WERI-Rb-1 (cell line): Measurements from ENCODE around the gene PM20D1.
"Not testable (repeated sequence)": the region's sequence is repeated elsewhere in the genome, so short reads cannot be mapped to it uniquely, and the experiment has no call there.

ENCODE experiments used
- DNase-seq: peaks from one replicate; pipeline ENCODE4 v3.0.0-alpha.2; 2020
- H3K27ac ChIP-seq: fragments of 250-450 bp; sonication (Bioruptor Pico); 2 replicates; pipeline ENCODE4 v1.5.1; 2020; ENCODE audit warnings: mild to moderate bottlenecking, moderate library complexity
- H3K27me3 ChIP-seq: fragments of 250-450 bp; sonication (Bioruptor Pico); 2 replicates; pipeline ENCODE4 v1.5.1; 2021; ENCODE audit warnings: mild to moderate bottlenecking, low read depth, moderate library complexity; ENCODE audit not compliant: insufficient read depth, severe bottlenecking
- H3K36me3 ChIP-seq: fragments of 250-450 bp; sonication (Bioruptor Pico); 2 replicates; pipeline ENCODE4 v1.5.1; 2020; ENCODE audit warnings: mild to moderate bottlenecking, moderate library complexity
- H3K4me3 ChIP-seq: 2 replicates; pipeline ENCODE4 v1.5.1; 2011; ENCODE audit warnings: low read depth, mild to moderate bottlenecking, control low read depth, low read length
- H3K9me3 ChIP-seq: fragments of 250-450 bp; sonication (Bioruptor Pico); 2 replicates; pipeline ENCODE4 v1.5.1; 2021; ENCODE audit warnings: mild to moderate bottlenecking, moderate library complexity; ENCODE audit not compliant: severe bottlenecking
- TF ChIP-seq, protein P1 (sequence below): IDR thresholded peaks from 2 replicates; pipeline ENCODE4 v1.5.1; 2011; ENCODE audit warnings: low read depth, mild to moderate bottlenecking, control low read depth, inconsistent platforms, low read length

The PM20D1 gene, protein sequence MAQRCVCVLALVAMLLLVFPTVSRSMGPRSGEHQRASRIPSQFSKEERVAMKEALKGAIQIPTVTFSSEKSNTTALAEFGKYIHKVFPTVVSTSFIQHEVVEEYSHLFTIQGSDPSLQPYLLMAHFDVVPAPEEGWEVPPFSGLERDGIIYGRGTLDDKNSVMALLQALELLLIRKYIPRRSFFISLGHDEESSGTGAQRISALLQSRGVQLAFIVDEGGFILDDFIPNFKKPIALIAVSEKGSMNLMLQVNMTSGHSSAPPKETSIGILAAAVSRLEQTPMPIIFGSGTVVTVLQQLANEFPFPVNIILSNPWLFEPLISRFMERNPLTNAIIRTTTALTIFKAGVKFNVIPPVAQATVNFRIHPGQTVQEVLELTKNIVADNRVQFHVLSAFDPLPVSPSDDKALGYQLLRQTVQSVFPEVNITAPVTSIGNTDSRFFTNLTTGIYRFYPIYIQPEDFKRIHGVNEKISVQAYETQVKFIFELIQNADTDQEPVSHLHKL

DNA sequence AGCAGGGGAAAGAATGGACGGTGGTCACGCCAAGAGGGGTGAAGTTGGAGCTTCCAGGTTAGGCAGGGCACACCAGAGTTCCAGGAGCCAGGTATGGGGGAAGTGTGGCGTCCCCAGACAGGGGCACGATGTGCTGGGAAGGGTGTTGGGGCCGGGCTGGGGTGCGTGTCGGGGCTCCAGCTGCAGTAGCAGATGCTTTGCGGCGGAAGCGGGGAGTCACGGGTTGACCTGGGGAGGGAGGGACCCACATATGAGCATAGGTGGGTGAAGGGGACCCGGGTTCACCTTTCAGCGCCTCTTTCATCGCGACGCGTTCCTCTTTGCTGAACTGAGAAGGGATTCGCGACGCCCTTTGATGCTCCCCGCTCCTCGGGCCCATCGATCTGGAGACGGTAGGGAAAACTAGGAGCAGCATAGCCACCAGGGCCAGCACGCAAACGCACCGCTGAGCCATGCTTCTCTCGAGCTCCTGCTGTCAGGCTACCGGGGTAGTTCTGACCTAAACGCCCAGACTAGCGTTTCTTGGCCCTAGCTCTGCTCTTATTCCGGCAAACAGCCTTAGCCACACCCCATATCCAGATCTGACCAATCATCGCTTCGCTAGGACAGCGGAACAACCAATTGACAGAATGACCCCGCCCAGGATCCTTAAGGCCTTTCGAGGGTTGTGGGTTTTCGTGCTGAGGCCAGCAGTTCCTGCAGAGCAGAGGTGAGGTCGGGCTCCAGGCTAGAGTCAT is at the start of gene PM20D1:
PM20D1 (minus strand) TSS at position 514 of the 737 bp plus-strand sequence; CDS start at position 454, 60 bp downstream.
- H3K9me3 ChIP-seq: peaks cover 7% of the 10 kb centered on the region
- H3K27ac ChIP-seq: no peak within 1 kb of the TSS
- H3K36me3 ChIP-seq: no peaks in the 10 kb centered on the region
- no peaks in the 10 kb centered on the region for H3K27me3 ChIP-seq
- DNase-seq: no peak
- no peak within 1 kb of the TSS for H3K4me3 ChIP-seq
- TF ChIP-seq, protein P1, sequence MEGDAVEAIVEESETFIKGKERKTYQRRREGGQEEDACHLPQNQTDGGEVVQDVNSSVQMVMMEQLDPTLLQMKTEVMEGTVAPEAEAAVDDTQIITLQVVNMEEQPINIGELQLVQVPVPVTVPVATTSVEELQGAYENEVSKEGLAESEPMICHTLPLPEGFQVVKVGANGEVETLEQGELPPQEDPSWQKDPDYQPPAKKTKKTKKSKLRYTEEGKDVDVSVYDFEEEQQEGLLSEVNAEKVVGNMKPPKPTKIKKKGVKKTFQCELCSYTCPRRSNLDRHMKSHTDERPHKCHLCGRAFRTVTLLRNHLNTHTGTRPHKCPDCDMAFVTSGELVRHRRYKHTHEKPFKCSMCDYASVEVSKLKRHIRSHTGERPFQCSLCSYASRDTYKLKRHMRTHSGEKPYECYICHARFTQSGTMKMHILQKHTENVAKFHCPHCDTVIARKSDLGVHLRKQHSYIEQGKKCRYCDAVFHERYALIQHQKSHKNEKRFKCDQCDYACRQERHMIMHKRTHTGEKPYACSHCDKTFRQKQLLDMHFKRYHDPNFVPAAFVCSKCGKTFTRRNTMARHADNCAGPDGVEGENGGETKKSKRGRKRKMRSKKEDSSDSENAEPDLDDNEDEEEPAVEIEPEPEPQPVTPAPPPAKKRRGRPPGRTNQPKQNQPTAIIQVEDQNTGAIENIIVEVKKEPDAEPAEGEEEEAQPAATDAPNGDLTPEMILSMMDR: no peak

DNA sequence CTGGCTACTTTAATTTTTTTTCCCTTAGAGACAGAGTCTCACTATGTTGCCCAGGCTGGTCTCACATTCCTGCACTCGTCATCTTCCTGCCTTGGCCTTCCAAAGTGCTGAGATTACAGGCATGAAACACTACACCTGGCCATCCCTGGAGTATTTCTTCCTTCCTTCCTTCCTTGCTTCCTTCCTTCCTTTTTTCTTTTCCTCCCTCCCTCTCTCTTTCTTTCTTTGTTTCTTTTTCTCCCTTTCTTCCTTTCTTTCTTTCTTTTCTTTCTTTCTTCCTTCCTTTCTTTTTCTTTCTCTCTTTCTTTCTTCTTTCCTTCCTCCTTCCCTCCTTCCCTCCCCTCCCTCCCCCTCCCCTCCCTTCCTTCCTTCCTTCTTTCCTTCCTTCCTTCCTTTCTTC is 46.4 kb upstream of the PM20D1 start:
- no peaks in the 10 kb centered on the region for H3K27me3 ChIP-seq
- TF ChIP-seq, protein P1: no peak
- no peak for DNase-seq
- H3K27ac ChIP-seq: no peak overlapping the region
- H3K9me3 ChIP-seq: peaks cover 3% of the 10 kb centered on the region
- no peak overlapping the region for H3K4me3 ChIP-seq
- H3K36me3 ChIP-seq: no peaks in the 10 kb centered on the region

DNA sequence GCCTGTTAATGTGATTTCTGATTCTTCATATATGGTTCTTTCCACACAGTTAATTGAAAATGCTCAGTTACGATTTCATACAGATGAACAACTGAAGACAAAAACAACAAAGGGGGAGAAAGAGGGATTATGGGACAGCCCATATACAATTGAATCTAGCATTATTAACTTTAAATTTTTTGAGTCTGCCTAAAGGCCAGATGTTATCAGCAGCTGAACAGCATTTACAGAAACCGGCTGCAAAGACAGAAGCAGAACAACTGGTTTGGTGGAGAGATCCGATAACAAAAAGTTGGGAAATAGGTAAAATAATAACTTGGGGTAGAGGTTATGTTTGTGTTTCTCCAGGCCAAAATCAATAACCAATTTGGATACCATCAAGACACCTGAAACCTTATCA is 44.2 kb upstream of the PM20D1 start:
- H3K4me3 ChIP-seq, H3K36me3 ChIP-seq, DNase-seq, H3K27ac ChIP-seq, H3K27me3 ChIP-seq, H3K9me3 ChIP-seq: not testable (repeated sequence)

DNA sequence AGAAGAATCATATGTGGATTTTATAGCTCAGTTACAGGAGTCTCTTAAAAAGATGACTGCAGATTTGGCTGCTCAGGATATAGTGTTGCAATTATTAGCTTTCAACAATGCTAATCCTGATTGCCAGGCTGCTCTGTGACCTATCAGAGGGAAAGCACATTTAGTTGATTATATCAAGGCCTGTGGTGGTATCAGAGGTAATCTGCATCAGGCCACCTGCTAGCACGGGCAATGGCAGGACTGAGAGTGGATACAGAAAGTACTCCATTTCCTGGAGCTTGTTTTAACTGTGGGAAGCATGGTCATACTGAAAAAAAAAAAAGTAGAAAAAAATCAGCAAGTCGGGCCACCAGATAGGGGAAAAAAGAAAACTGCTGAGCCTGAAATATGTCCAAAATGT is 42.2 kb upstream of the PM20D1 start:
- not testable (repeated sequence) for H3K9me3 ChIP-seq

DNA sequence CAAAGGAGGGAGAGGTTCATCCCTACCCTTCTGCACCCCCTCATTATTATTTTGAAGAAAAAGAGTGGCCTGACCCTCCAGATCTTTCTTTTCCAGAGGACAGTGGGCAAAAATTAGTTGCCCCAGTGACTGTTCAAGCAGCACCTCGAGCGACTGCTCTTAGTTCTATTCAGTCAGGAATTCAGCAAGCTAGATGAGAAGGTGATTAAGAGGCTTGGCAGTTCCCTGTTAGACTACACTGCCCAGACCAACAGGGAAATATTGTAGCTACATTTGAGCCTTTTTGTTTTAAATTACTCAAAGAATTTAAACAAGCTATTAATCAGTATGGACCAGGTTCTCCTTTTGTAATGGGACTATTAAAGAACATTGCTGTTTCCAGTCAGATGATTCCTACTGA is 41.5 kb upstream of the PM20D1 start:
- H3K27ac ChIP-seq, DNase-seq, H3K4me3 ChIP-seq, H3K36me3 ChIP-seq, H3K9me3 ChIP-seq, H3K27me3 ChIP-seq: not testable (repeated sequence)

More for the DNA sequence above, 42.2 kb upstream of the PM20D1 start:
- DNase-seq: peak; percentile 92
- not testable (repeated sequence) for H3K36me3 ChIP-seq, H3K4me3 ChIP-seq, H3K27me3 ChIP-seq
- peak overlapping the region; percentile 50 for H3K27ac ChIP-seq

DNA sequence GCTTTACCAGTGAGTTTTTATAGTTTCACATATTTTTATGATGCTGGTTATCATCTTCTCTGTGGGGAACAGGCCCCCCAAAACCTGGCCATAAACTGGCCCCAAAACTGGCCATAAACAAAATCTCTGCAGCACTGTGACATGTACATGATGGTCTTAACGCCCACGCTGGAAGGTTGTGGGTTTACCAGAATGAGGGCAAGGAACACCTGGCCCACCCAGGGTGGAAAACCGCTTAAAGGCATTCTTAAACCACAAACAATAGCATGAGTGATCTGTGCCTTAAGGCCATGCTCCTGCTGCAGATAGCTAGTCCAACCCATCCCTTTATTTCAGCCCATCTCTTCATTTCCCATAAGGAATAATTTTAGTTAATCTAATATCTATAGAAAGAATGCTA is 40.7 kb upstream of the PM20D1 start:
- not testable (repeated sequence) for H3K9me3 ChIP-seq, H3K36me3 ChIP-seq, H3K27ac ChIP-seq, H3K27me3 ChIP-seq, H3K4me3 ChIP-seq, DNase-seq

DNA sequence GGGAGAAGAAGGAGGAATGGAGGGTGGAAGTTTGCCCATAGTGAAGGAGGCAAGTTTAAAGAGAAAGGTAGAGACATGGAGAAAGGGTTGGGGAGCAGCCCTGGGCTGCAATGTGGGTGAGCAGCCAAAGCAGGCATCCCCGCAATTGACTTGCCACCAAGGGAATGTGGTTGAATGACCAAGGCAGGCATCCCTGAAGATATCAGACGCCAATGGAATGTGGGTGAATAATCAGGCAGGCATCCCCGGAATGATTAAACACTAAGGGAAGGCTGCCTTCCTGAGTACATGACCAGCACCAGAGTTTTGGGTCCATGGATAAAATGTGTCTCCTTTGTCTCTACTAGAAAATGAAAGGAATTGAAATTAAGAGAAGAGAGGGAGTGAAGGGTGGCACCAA is 39.8 kb upstream of the PM20D1 start:
- not testable (repeated sequence) for H3K27ac ChIP-seq, H3K9me3 ChIP-seq, H3K4me3 ChIP-seq, DNase-seq, H3K36me3 ChIP-seq, H3K27me3 ChIP-seq

DNA sequence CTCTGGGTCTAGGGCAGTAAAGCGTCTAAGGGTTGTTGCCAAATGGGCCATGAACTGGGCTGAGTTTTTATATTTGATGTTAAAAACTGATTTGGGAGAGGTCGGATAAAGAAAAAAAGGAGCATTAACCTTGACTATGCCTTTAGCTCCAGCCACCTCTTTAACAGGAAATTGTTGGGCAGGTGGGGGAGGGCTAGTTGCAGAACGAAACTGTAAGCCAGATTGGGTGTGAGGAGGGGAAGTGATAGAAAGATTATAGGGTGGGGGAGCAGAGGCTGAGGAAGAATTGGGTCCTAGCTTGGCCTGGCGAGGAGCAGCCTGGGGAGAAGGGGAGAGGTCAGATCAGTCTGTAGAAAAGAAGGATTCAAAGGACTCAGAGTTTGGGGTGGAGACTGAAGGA is 39.1 kb upstream of the PM20D1 start:
- H3K27ac ChIP-seq, H3K4me3 ChIP-seq, H3K9me3 ChIP-seq, H3K27me3 ChIP-seq, H3K36me3 ChIP-seq: not testable (repeated sequence)
- peak; percentile 46 for DNase-seq
